Pancreas (tissue), 10 donors: ENCODE measurements around the gene RALGDS. TPM values are rescaled to one million over a fixed set of nuclear protein-coding genes. Genes with fewer than 3 reads are reported as not detected.

Experiments used
- ATAC-seq, 4 donors: fragments of 200-7000 bp; cut with Tn5 transposase; one replicate each; pipeline versions ENCODE4 v1.8.0 to v1.9.1; 2020; ENCODE audit warnings: mild to moderate bottlenecking in 4 of 4, moderate library complexity in 4 of 4
- DNase-seq, 6 donors: peaks; one replicate each; pipeline ENCODE4 v3.0.0-alpha.2; 2020
- FAIRE-seq: peaks from 2 replicates; lab custom pipeline; 2012; peaks lifted over from hg19 to GRCh38; lab: Jason Lieb, UNC
- H3K27ac ChIP-seq, 4 donors: fragments of 200-600 bp; sonication (generic); 1 replicate in 3 of 4; 2 replicates in 1 of 4; pipeline versions ENCODE4 v1.5.0 to v1.8.0; 2020
- H3K27me3 ChIP-seq, 4 donors: fragments of 200-600 bp; one replicate each; pipeline ENCODE4 v1.8.0; 2021
- H3K36me3 ChIP-seq, 3 donors: fragments of 200-600 bp; sonication (generic) in 1 of 3; one replicate each; pipeline versions ENCODE4 v1.5.0 to v1.8.0; 2020 to 2021
- H3K4me1 ChIP-seq, 3 donors: fragments of 200-600 bp; one replicate each; pipeline ENCODE4 v1.8.0; 2021
- H3K4me3 ChIP-seq, 4 donors: fragments of 200-600 bp; sonication (generic) in 2 of 4; one replicate each; pipeline versions ENCODE4 v1.5.0 to v1.8.0; 2020 to 2021
- H3K9me3 ChIP-seq, 4 donors: fragments of 200-600 bp; one replicate each; pipeline ENCODE4 v1.8.0; 2021
- CTCF ChIP-seq, 4 donors: fragments of 200-600 bp; sonication (generic) in 3 of 4; IDR thresholded peaks; one replicate each; pipeline versions ENCODE4 v1.5.0 to v1.8.0; 2021; ENCODE audit warnings: antibody characterized with exemption in 4 of 4
- WGBS, 2 donors: extraction: QIAGEN DNeasy Blood & Tissue Kit; methylation state at CpG; one replicate each; pipeline ENCODE4 v1.1.7; 2013; 5-methylcytosine and 5-hydroxymethylcytosine counted together
- intact Hi-C, 3 donors: fragments of 100-400 bp; cut with DNase I; formaldehyde crosslinking; loops; one replicate each; pipeline versions ENCODE4 v1.11.1 to v1.14.2; 2022
- polyA plus RNA-seq, 2 donors: library from polyadenylated mRNA; stranded (reverse); fragments of 200-250 nt; gene quantifications; one replicate each; pipeline ENCODE4 v1.2.3, GENCODE V29; 2013
- total RNA-seq, 6 donors: library from RNA; stranded (reverse); fragmentation: NEBNext Ultra II Directional in 4 of 6; extraction: Animal tissue kit (Norgen Biotek cat#: 25700) in 4 of 6; gene quantifications; one replicate each; pipeline versions ENCODE4 v1.2.1 to v1.2.4, GENCODE V29; 2021 to 2023
- donor health status: healthy with polysubstance abuse.
- donor health status: DM: no; HTN: no; CAD: no; lungs with moderate emphysema.
- donor health status: DM: no; HTN: no; CAD: no.
- donor health status: control.
- donor health status: control.
- donor health status: Bipolar disorder and iron deficiency.
- donor health status: DM: yes; HTN: yes; CAD: no.
- donor health status: DM: no; HTN: no; CAD: no.
- donor health status: DM: no; HTN: no; CAD: no.
- donor health status: DM: yes; HTN: yes; CAD: no.

RALGDS gene
- total and polyA plus RNA-seq, 8 donors = 16.1 to 69.7 (median 20.5) TPM

DNA sequence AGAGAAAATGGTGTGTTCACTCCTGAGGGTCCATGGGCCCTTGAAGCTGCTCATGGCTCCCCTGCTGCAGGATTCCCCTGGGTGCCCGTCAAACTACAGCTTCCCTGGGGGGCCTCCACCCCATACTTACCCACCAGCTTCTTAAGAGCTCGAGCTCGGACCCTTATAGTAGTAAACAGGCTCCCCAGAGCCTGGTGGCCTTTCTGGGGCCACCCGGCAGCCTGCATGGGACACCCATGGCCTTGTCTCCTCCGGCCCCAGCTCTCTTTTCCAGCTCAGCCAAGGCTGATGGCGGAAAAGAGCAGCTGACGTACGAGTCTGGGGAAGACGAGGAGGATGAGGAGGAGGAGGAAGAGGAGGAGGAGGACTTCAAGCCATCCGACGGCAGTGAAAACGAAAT, 63.5 kb downstream of the RALGDS start:
- H3K27me3 ChIP-seq = no peaks in the 10 kb centered on the region
- H3K27ac ChIP-seq = peak overlapping the region in 1 of 4 donors; percentile 47
- FAIRE-seq = no peak
- no peak overlapping the region for H3K4me3 ChIP-seq
- no peak for ATAC-seq
- H3K36me3 ChIP-seq = peaks cover 0 to 8% (median 0%) of the 10 kb centered on the region in 3 donors
- DNase-seq = peak in 1 of 6 donors; percentile 16
- peaks cover 25 to 60% (median 45%) of the 10 kb centered on the region in 3 donors for H3K4me1 ChIP-seq
- TF ChIP-seq CTCF (IDR thresholded peaks at IDR 0.05) = no peak
- intact Hi-C loops = no loop called here
- H3K9me3 ChIP-seq = no peaks in the 10 kb centered on the region
- 91 to 92% methylated on average over 12 of the region's 12 CpGs for whole genome bisulfite sequencing, 2 donors

DNA sequence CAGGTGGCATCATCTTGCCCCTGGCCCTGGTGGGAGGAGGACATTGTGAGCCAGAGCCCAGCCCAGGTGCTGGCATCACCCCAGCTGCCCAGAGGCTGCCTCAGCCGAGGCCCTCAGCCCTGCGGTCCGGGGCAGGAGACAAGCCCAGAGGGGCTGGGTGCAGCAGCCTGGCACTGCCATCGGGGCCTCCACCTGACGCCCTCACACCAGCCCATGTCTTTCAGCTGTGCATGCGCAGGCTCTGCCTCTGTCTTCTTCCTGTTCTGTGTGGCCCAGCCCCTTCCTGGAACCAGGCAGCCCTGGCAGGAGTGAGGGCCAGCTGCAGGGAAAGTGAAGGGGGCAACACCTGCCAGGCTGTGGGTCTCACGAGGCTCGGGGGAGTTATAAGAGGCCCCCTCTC, 64.0 kb downstream of the RALGDS start:
- FAIRE-seq (no peak), ATAC-seq (peak in 1 of 4 donors; percentile 4), DNase-seq (peak; percentile 52 to 80 (median 66))
- peaks cover 25 to 62% (median 45%) of the 10 kb centered on the region in 3 donors for H3K4me1 ChIP-seq
- H3K9me3 ChIP-seq = no peaks in the 10 kb centered on the region
- peak overlapping the region in 1 of 4 donors; percentile 47 for H3K27ac ChIP-seq
- H3K27me3 ChIP-seq = no peaks in the 10 kb centered on the region
- 46 to 67% methylated on average over 8 of the region's 8 CpGs for WGBS, 2 donors
- H3K36me3 ChIP-seq = peaks cover 0 to 11% (median 0%) of the 10 kb centered on the region in 3 donors
- no peak for TF ChIP-seq CTCF (IDR thresholded peaks at IDR 0.05)
- intact Hi-C loops = no loop called here
- no peak overlapping the region for H3K4me3 ChIP-seq

GRCh38 chr9:133056533-133056932, 64.5 kb downstream of the RALGDS start:
- DNase-seq (peak in 3 of 6 donors; percentile 28 to 63 (median 43)), FAIRE-seq (no peak), ATAC-seq (no peak)
- Histone ChIP-seq H3K4me3 (no peak overlapping the region), H3K36me3 (peaks cover 0 to 15% (median under 1%) of the 10 kb centered on the region in 3 donors), H3K27ac (peak overlapping the region in 1 of 4 donors; percentile 47), H3K27me3 (no peaks in the 10 kb centered on the region), H3K9me3 (no peaks in the 10 kb centered on the region), H3K4me1 (peaks cover 25 to 67% (median 49%) of the 10 kb centered on the region in 3 donors)
- TF ChIP-seq CTCF (IDR thresholded peaks at IDR 0.05) = no peak
- 73 to 83% methylated on average over 13 of the region's 13 CpGs for WGBS, 2 donors
- intact Hi-C loops = no loop called here

DNA sequence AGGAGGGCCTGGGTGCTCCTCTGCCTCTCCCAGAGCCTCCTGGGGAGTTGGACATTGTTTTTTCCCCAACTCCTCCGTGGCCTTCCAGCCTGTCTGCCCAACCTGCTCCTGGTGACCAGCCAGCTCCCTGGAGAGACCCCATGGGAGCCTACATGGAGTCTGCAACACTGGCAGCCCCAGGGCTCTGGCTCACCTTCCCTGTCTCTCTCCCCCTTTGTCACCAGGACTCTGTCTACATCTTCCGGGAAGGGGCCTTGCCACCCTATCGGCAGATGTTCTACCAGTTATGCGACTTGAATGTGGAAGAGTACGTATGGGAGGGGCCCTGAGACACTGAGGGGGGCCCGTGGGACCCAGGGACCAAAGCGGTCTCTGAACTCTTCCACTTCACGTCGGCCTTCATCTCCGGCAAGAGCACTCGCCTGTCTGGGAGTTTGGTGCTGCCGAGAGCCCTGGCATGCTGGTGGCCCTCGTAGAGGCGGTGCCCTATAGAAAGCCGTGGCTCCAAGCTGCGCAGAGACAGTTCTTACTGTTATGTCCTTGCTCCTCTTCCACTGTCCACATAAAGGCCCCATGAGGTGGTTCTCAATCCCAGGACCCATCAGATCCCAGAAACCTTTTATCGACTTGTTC, 65.1 kb downstream of the RALGDS start:
- H3K27me3 ChIP-seq = no peaks in the 10 kb centered on the region
- peaks cover 25 to 73% (median 55%) of the 10 kb centered on the region in 3 donors for H3K4me1 ChIP-seq
- peak overlapping the region in 3 of 4 donors; percentile 65 to 79 (median 68) for H3K27ac ChIP-seq
- FAIRE-seq (no peak), DNase-seq (peak in 1 of 6 donors; percentile 26), ATAC-seq (no peak)
- WGBS, 2 donors = 88 to 91% methylated on average over 17 of the region's 17 CpGs
- no peak overlapping the region for H3K4me3 ChIP-seq
- no peak for TF ChIP-seq CTCF (IDR thresholded peaks at IDR 0.05)
- peaks cover 0 to 21% (median 5%) of the 10 kb centered on the region in 3 donors for H3K36me3 ChIP-seq
- intact Hi-C loops = no loop called here
- H3K9me3 ChIP-seq = no peaks in the 10 kb centered on the region

GRCh38 chr9:133054966-133055365, 66.1 kb downstream of the RALGDS start:
- no peaks in the 10 kb centered on the region for H3K27me3 ChIP-seq
- H3K9me3 ChIP-seq = no peaks in the 10 kb centered on the region
- DNase-seq (peak; percentile 83 to 93 (median 90)), FAIRE-seq (no peak), ATAC-seq (peak; percentile 55 to 69 (median 66))
- peaks cover 0 to 22% (median 5%) of the 10 kb centered on the region in 3 donors for H3K36me3 ChIP-seq
- H3K4me3 ChIP-seq = peak overlapping the region in 1 of 4 donors; percentile 10
- peak overlapping the region; percentile 54 to 79 (median 66) for H3K27ac ChIP-seq
- peaks cover 25 to 74% (median 55%) of the 10 kb centered on the region in 3 donors for H3K4me1 ChIP-seq
- no peak for TF ChIP-seq CTCF (IDR thresholded peaks at IDR 0.05)
- intact Hi-C loops = no loop called here
- WGBS, 2 donors = 24 to 33% methylated on average over 16 of the region's 16 CpGs
